Fibroblast of skin of scalp (primary cell): ENCODE data around the gene KRT32. TPM values are rescaled to one million over a fixed set of nuclear protein-coding genes. Genes with fewer than 3 reads are reported as not detected.
A peak's percentile ranks its signal among the peaks of the same experiment; 100 is the strongest.

Experiments
- DNase-seq: peaks from one replicate; pipeline ENCODE4 v3.0.0-alpha.2; 2013
- polyA plus RNA-seq, 2 experiments: library from polyadenylated mRNA; unstranded; fragments of 120-200 nt; gene quantifications; one replicate each; pipeline ENCODE4 v1.2.1, GENCODE V29; 2013; ENCODE audit not compliant: insufficient read length in 2 of 2

The KRT32 gene
- not detected for polyA plus RNA-seq (2013, experiment 1 of 2; ENCODE audit: insufficient read length)
- not detected for polyA plus RNA-seq (2013, experiment 2 of 2; ENCODE audit: insufficient read length)

GRCh38 chr17:41466988-41467387, at the start of gene KRT32:
Gene KRT32, minus strand, starts transcription at chr17:41467386. Its CDS starts 61 bp downstream, at chr17:41467325.
- DNase-seq, result no peak

DNA sequence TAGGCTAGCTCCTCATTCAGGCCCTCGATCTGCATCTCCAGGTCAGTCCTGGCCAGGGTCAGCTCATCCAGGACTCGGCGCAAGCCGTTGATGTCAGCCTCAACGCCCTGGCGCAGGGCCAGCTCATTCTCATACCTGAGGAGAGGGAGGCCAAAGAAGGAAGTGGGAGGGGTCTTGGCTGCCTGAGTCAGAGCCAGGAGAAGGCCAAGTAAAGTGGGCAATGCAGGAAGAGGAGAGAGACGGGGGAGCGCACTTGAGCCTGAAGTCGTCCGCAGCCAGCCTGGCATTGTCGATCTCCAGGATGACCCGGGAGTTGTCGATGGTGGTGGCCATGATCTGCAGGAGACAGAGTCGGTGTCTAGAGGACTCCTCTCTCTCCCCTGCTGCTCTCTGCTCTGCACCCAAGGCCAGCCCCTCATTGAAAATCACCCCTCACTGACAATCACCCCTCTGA, 49.7 kb upstream of the KRT32 start:
- no peak for DNase-seq

- no peak for DNase-seq
Observed at GRCh38 chr17:41516147-41516829, 49.1 kb upstream of the KRT32 start.

GRCh38 chr17:41513168-41513547, 46.0 kb upstream of the KRT32 start:
- DNase-seq, result no peak

GRCh38 chr17:41512546-41513167, 45.5 kb upstream of the KRT32 start:
- no peak for DNase-seq

DNA sequence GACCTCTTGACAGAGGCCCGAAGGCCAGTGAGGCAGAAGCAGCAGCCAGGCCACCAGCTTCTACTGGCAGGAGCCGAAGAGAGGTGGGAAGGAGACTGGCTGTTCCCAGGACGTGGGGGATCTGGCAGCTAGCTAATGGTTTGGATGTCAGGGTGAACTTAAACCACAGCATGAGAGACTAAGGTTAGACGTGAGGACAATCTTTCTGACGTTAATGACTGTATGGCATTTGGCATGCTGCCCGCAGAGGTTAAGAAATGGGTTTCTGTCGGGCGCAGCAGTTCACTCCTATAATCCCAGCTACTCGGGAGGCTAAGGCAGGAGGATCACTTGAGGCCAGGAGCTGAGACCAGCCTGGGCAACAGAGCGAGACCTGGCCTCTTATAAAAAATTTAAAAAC, 44.5 kb upstream of the KRT32 start:
- no peak for DNase-seq

DNA sequence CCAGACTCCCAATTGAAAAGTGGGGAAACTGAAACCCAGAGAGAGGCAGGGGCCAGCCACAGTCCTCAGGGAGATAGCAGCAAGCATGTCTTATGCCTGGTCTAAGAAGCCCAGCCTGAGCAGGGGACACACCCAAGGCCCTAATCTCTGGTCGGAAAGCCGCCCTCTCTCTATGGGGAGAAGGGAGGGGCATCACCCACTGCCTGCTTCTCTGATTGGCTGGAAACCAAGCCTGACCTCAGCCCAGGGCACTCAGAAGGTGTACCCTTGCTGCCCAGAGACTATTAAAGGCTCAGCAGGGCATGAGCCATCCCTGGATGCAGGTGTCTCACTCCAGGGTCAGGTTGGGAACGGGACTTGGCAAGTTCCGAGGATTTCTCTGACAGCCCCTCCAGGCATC, 43.9 kb upstream of the KRT32 start:
- no peak for DNase-seq

DNA sequence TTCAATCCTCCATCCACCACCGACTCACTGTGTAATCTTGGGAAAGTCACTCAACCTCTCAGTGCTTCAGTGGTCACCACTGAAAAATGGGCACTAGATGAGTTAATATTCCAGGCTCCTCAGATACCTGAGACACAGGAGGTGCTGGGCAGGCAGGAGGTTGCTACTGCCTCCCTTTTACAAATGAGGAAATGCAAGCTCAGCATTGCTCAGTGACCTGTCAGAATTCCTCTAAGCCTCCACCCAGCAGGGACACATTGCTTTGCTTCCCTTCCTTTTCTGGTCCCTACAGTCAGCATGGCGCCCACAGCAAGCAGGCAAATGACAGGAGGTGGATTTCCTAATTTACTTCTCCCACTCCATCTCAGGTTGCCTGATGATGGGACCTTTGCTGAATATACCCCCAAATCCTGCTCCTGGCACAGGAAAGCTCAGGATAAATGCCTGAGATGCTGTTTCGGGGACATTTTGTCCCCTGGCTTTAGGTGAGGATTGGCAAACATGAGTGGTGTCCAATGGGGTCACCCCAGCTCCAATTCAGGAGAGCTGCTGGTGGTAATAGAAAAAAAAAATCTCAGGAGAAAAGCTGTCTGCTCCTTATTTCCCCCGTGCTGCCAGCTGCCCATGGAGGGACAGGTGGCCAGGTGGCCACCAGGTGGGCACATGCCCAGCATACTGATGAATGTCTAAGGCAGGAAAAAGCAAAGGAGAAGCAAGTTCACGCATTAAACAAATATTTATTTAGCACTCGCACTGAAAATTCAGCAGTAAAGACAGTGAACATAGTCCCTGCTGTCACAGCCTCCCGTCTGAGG, 43.3 kb upstream of the KRT32 start:
- no peak for DNase-seq

DNA sequence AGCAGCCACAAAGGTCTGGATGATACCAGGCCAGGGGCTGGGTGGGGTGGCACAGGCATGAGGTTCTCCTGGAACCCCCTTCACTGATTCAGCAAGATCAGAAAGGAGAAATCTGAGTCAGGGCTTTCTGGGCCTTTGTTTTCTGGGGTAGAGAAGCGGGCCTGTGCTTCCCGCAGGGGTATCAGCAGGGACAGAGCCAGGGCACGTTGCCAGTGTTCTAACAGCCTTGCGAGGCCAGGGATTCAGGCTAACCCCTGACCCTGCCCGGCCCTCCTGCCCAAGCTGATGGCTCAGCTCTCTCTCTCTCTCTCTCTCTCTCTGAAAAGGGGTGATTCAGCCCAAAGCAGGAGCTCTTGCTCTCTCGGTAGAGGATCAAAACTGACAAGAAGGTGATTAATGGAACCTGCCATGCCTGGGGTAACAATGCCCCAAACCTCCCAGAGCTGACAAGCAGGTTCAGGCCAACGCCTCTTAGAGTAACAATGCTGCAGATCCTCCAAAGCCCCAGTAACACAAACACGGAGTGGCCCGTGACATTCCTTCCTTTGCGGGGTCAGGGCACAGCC, 40.2 kb upstream of the KRT32 start:
- DNase-seq, result no peak

- DNase-seq, result no peak
Observed at GRCh38 chr17:41505809-41506767, 38.9 kb upstream of the KRT32 start.

GRCh38 chr17:41505007-41505808, 38.0 kb upstream of the KRT32 start, which contains the start of gene KRT13:
Gene KRT13, minus strand, starts transcription at chr17:41505612. Its CDS starts 62 bp downstream, at chr17:41505550.
- DNase-seq, result no peak

GRCh38 chr17:41504246-41504977, 37.2 kb upstream of the KRT32 start:
- peak; percentile 24 for DNase-seq

DNA sequence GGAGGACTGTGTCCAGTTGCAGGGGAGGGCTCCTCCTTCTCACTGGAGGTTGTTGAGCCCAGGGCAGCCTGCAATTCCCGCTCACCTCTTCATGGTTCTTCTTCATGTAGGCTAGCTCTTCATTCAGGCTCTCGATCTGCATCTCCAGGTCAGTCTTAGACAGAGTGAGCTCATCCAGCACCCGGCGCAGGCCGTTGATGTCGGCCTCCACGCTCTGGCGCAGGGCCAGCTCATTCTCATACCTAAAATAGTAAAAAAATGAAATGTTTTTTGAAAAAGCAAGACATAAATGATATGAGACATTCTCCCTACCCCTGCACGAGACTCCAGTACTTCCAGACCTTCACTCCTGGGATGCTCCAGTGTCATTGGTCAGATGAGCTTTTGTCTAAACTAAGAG, 36.0 kb upstream of the KRT32 start:
- no peak for DNase-seq

- DNase-seq, result peak; percentile 37
Observed at GRCh38 chr17:41500131-41500911, 33.1 kb upstream of the KRT32 start.

DNA sequence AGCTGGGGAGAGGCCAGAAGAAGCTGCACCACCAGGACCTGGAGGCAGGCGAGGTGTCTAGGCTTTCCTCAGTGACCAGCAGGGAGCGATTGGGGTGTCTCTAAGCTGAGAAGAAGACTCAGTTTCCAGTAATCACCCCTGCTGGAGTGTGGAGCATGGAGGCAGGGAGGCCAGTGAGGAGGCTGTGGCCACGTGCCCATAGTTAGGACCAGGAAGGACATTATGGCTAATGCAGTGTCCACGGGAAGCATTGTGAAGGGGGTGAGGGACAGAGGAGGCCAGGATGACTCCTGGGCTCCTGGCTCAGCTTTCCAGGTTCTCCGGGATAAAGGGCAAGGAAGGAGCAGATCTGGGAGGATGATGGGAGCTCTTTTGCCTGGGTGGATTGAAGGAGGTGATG, 32.5 kb upstream of the KRT32 start:
- no peak for DNase-seq

DNA sequence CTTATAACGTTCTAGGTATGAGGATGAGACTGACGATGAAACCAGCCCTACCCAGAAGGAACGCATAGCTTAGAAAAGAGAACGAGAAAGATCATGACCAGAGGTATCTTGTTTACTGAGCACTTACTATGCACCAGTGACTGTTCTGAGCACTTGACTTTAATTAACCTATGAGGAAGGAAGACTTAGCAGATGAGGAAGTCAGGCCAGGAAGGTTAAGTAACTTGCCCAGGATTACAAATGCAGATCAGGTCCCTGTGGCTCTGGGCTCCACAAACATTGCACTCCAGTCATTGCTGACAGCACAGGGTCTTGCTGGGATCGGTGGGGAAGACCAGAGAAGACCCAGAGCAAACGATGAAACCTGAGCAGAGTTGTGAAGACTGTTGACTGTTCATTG, 31.1 kb upstream of the KRT32 start:
- no peak for DNase-seq

DNA sequence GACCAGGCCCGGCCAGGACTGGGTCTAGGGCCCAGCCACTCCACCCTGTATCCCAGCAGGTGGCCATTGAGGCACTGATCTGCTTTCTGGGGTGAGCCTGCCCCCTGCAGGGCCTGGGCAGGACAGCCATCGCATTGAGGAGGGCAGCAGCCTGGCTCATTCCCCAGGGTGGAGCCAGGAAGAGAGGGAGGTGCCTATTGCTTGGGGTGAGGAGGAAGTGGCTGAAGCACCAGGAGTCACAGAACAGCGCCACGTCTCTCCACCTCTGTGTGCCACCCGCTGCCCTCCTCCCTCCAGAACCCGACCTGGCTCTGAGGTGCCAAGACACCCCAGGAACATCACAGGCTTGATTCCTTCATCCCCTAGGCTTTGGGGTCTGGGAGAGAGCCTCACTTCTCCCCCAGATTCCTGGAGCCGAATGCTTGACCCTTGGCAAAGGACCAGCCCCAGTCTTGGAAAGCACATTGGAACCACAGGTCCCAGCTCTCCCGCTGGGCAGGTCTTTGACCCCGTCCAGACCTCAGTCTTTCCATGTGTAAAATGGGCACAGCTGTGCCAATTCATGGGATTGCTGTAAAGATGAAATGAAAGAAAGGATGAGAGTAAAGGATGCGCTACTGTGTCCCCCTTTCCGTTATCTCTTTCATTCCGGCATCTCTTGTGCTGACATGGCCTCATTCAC, 29.8 kb upstream of the KRT32 start:
- peak; percentile 89 for DNase-seq

DNA sequence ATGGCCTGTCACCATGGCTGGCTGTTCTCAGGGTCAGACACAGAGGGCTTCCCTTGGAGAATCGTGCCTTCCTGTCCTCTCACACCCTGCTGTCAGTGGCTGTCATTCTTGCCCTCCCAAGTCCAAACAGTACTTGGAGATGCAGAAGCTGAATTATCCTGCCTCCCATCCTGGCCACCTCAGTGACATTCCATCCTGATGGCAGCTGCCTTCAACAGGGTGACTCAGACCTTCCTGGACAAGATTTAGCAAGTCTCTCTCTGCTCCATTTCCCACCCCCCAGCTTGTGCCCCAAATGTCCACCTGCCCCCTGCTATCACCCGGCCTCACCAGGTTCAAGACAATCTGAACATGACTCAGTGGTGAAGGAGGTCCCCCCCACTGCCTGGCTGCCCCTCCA, 27.3 kb upstream of the KRT32 start:
- peak; percentile 54 for DNase-seq

DNA sequence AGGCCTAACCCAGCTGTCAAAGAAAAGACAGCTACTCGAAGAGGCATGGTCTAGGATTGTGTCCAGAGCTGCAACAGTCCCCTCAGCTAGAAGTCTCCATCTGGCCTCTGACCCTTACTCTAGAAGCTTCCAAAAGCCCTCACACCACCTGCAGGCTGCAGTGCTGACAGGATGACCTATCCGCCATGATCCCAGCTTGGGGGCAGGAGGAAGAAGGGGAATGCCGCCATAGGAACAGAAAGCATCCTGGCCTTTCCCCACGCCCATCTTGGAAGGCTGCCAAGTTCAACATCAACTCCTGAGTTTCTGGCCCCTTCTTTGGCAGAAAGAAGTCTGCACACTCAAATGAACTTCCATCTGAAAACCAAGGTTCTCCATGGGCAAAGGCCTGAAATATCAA, 25.6 kb upstream of the KRT32 start:
- peak; percentile 49 for DNase-seq
